GM19239 (cell line): Measurements from ENCODE around the gene ANKRD18B.
"Not testable (repeated sequence)": the region's sequence is repeated elsewhere in the genome, so short reads cannot be mapped to it uniquely, and the experiment has no call there.

Experiments
- DNase-seq: peaks from one replicate; pipeline ENCODE4 v3.0.0; 2011; ENCODE audit warnings: low spot score; ENCODE audit not compliant: insufficient read length
- FAIRE-seq: peaks from 2 replicates; lab custom pipeline; 2011; peaks lifted over from hg19 to GRCh38; lab: Jason Lieb, UNC

The ANKRD18B gene

DNA sequence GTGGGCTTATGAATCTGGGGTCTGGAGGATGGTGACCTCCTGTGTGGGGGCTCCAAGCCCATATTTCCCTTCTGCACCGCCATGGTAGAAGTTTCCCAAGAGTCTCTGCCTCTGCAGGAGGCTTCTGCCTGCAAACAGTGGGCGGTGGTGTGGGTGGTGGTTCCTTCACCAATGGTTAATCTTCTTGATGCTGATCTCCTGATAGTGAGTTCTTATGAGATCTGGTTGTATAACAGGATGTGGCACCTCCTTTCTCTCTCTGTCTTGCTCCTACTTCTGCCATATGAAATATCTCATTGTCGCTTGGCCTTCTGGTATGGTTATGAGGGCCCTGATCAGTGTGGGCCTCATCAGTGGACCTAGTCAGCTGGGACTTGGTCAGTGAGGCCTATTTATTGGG is 73.3 kb downstream of the ANKRD18B start:
- not testable (repeated sequence) for FAIRE-seq

DNA sequence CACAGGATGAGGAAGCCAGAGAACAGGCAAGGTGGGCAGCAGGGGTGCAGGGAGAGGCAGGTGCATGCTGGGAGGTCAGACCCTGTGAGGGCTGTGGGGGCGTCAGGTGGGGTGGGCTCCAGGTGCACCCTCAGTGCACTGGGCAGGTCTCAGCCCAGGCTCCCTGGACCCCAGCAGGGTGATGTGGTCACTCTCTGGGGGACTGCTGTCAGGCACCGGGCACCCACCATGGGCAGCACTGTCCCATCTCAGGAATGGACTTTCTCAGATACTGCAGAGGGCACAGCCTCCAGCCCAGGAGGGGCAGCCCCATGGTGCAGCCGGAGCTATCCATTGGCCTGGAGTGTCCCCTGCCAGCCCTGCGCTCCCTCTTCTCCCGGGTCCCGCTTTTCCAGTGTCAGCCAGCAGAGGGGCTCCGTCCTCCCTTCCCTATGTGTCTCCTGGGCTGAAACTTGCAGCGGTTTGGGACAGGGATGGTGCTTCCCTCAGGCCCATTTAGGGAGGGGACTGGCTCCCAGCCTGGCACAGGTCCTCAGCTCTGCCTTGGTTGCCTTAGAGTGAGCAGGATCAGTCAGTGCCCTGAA is 74.8 kb downstream of the ANKRD18B start:
- FAIRE-seq, DNase-seq: not testable (repeated sequence)

More for the DNA sequence above, 73.3 kb downstream of the ANKRD18B start:
- DNase-seq: not testable (repeated sequence)

DNA sequence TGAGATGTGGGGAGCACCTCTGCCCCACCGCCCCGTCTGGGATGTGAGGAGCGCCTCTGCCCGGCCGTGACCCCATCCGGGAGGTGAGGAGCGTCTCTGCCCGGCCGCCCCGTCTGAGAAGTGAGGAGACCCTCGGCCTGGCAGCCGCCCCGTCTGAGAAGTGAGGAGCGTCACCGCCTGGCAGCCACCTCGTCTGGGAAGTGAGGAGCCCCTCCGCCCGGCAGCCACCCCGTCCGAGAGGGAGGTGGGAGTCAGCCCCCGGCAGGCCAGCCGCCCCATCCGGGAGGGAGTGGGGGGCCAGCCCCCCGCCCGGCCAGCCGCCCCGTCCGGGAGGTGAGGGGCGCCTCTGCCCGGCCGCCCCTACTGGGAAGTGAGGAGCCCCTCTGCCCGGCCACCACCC is 76.9 kb downstream of the ANKRD18B start:
- DNase-seq, FAIRE-seq: not testable (repeated sequence)

DNA sequence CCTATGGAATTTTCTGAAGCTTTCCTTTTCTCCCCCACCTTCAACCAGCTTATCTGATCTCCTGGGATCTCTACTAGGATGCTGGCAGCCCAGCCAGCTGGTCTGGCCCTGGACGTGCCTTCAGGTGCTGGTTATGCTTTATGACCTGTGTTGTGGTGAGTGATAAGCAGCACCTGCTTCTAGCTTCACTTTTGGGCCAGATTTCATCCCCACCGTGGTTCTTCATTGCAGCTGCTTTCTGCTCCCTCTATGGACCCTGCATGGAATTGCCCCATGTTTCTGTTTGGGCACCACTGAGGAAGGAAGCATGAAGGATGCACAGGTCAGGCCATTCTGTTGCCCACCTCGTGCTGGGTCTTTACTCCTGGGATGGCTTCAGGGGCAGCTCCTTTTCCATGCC is 80.2 kb downstream of the ANKRD18B start:
- FAIRE-seq, DNase-seq: not testable (repeated sequence)

DNA sequence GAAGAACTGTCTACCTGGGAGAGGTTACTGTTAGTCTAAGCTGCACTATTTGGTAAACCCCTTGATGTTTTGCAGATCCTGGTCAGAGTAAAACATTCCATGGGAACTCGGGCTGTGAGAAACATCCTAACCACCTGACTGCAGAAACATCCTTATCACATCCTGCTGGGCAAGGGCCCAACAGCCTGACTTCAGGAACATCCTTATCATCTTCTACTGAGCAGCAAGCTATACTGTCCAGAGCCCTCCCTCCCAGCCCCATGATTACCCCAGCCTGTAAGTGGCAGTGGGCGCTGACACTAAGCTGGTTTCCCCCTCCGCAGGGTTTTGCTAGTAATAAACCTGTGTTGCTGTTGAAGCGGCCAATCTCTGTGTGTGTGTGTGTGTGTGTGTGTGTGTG is 80.9 kb downstream of the ANKRD18B start:
- DNase-seq, FAIRE-seq: not testable (repeated sequence)

DNA sequence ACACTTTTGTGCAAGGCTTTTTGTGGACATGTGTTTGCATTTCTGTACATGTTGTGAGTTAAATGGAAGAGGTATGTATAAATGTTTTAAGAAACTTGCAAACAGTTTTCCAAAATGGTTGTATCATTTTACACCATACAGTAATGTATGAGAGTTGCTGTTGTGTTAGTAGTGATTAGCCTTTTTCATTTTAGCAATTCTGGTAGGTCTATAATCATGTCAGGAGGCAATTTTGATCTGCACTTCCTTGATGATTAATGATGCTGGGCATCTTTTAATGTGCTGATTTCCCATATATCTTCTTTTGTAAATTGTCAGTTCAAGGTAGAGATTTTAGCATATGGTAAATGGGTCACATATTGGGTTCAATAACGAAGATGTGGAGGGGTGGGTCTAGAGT is 87.3 kb downstream of the ANKRD18B start:
- no peak for FAIRE-seq

DNA sequence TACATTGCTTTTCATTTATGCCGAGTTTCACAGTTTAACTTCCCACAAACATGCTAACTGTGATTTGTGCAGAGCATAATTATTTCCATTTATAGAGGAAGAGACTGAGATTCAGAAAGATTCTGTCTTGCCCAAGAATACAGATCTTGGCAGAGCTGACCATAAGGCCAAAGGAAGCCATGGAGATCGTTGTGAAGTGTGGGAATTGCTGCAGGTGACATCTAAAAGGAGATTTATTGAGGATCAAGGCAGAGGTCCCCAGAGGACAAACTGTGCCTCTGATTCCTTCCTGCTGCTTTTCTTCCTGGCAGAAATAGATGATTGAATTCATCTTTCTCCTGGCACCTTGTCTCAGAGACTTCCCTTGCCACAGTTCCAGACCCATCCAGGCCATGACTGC is 88.4 kb downstream of the ANKRD18B start:
- FAIRE-seq, DNase-seq: not testable (repeated sequence)

More for the DNA sequence above, 87.3 kb downstream of the ANKRD18B start:
- DNase-seq: no peak

DNA sequence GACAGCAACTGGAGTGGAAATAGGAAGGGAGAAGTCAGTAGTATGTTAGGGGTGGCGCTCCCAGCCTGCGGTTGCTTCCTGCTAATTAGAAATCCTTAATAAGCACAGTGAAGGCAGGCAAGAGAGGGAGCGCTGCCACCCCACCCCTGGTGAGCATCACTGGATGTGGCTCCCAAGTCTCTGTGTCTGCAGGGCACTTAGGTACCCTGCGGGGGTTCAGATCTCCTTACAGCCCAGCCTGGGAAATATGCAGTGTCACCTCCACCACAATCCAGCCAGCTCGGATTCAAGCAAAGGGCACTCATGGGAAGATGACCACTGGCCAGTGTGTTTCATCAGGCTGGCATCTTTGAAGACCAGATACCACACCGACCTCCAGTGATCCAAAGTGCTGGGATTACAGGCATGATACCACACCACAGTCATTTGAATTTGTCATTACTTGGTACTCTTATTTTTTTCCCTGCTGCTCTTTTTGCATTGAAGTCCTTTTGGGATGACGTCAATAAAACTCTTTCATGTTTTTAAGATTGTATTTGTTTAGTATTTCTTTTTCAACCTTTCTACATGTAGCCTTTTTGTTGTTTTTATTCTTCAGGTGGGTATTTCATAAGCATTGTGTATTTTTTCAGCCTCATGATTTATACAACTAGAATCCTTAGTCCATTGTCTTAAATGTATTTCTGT is 90.1 kb downstream of the ANKRD18B start:
- no peak for DNase-seq
- FAIRE-seq: no peak

DNA sequence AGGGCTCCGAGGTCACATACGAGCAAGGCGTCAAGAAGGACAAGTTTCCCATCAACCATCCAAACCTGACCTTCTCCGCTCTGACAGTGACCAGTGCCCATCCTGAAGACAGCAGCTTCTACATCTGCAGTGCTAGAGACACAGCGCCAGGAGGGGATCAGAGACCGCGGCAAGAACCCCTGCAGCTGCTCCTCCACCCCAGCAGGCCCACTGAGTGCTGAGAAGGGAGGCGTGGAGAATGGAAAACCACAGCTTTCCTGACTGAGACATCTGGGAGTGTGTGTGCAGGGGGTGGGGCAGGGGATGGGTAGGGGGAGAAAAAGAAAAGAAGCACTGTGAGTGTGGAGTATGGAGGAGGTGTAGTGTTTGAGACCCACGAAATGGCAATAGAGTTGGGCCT is 94.3 kb downstream of the ANKRD18B start:
- not testable (repeated sequence) for FAIRE-seq

DNA sequence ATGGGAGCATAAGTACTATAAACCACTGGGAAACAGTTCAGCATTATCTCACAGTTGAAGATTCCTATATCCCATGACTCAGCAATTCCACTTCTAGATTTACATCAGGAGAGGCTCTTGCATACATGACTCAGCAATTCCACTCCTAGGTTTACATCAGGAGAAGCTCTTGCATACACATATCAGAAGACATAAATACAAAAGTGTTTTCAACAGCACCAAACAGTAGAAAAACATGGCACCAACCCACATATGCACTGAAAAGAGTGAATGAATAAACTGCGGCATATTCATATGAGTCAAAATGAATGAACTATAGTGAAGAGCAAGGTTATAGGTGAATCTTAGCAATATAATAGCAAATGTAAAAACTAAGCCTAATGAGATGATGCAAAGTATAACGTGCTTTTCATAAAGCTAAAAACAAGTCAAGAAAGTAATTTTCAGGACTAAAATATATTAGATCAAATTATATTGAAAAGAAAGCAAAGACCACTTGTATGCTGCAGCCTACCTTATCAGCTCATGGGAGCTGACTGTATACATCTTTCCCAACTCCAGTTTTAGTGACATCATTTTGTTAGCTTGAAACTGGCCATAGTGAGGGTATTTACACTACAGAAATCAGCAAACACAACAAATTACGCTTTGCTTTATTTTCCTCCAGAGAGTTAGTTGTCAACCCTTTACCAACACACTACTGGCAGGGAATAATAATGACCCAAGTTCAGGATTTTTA is 95.8 kb downstream of the ANKRD18B start:
- no peak for FAIRE-seq
- DNase-seq: no peak

More for the DNA sequence above, 94.3 kb downstream of the ANKRD18B start:
- DNase-seq: not testable (repeated sequence)

DNA sequence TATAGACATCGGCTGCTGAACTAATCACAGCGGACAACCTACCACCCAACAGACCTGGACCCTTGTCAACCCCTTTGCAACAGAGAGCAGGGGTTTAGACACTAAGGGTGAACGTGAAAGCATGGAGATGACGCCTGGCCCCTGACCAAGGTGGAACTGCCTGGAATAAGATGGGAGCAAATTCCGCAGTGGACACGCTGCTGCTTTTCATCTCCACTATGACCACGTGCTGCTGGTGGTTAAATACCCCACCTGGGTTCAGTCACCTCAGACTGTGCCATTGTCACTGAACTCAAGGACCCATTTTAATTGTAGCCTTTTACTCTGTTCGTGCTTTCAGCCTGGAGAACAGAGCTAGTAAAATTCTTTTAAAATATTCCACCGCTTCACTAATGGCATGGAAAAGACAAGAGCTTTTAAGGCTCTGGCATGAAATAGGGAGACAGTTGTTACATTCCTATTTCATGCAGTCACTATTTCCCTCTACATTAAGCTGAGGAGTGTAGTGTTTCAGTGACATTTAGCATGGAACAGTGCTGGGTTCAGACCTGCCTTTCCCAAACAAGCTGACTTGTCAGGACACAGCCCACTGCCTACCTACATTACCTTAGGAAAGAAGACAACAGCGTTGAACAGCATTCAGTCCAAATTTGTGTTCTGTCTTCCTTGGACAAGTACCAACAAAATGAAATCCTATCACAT is 96.8 kb downstream of the ANKRD18B start:
- FAIRE-seq (no peak), DNase-seq (no peak)
